ENCODE data around the gene NTF4.
"Not testable (repeated sequence)": the region's sequence is repeated elsewhere in the genome, so short reads cannot be mapped to it uniquely, and the experiment has no call there.

GRCh38 chr19:49029749-49030148 is 34.9 kb downstream of the NTF4 start:
- TF ChIP-seq CTCF, POLR2A (IDR thresholded peaks at IDR 0.05): not testable (repeated sequence)
